ENCODE data around the gene FALEC.
A peak's percentile ranks its signal among the peaks of the same experiment; 100 is the strongest.
"Not testable (repeated sequence)": the region's sequence is repeated elsewhere in the genome, so short reads cannot be mapped to it uniquely, and the experiment has no call there.

FALEC gene

GRCh38 chr1:150560576-150561253 lies 45.2 kb downstream of the FALEC start:
- DNase-seq: peak; percentile 88 to 89

- DNase-seq: peak; percentile 77 to 80
These were observed 45.9 kb downstream of the FALEC start for GRCh38 chr1:150561254-150561973.

- peak; percentile 96 for DNase-seq
These were observed 46.5 kb downstream of the FALEC start for GRCh38 chr1:150561974-150562445.

GRCh38 chr1:150562446-150563339 lies 47.1 kb downstream of the FALEC start:
- DNase-seq: peak; percentile 90 to 93

GRCh38 chr1:150563340-150564038 lies 47.9 kb downstream of the FALEC start:
- peak; percentile 76 to 89 for DNase-seq

GRCh38 chr1:150564051-150564991 lies 48.8 kb downstream of the FALEC start:
- peak in 1 of 2 donors; percentile 64 for DNase-seq

GRCh38 chr1:150565240-150565991 lies 49.9 kb downstream of the FALEC start:
- not testable (repeated sequence) for DNase-seq

GRCh38 chr1:150566589-150567340 lies 51.2 kb downstream of the FALEC start:
- no peak for DNase-seq

GRCh38 chr1:150567341-150567716 lies 51.8 kb downstream of the FALEC start:
- peak; percentile 84 to 92 for DNase-seq

- DNase-seq: peak; percentile 72
These were observed 52.4 kb downstream of the FALEC start for GRCh38 chr1:150567717-150568593.

- DNase-seq: peak in 1 of 2 donors; percentile 61
These were observed 53.0 kb downstream of the FALEC start for GRCh38 chr1:150568594-150568966.

- peak in 1 of 2 donors; percentile 47 for DNase-seq
These were observed 57.5 kb downstream of the FALEC start for GRCh38 chr1:150572918-150573647.

GRCh38 chr1:150573648-150574071 lies 58.1 kb downstream of the FALEC start:
- peak in 1 of 2 donors; percentile 47 for DNase-seq

GRCh38 chr1:150574260-150575071 lies 58.9 kb downstream of the FALEC start:
- peak in 1 of 2 donors; percentile 50 for DNase-seq

GRCh38 chr1:150575072-150575489 lies 59.5 kb downstream of the FALEC start:
- DNase-seq: peak in 1 of 2 donors; percentile 29

GRCh38 chr1:150575518-150576366 lies 60.2 kb downstream of the FALEC start:
- DNase-seq: peak in 1 of 2 donors; percentile 43

Measured in CD4-positive, alpha-beta T cell treated with Interferon alpha-2 for 1 hour (primary cell).